Ishikawa (cell line): ENCODE results near the gene NUAK2.

ENCODE experiments used
- CEBPB ChIP-seq: IDR thresholded peaks from 2 replicates; pipeline ENCODE4 v1.6.1; 2012
- EGR1 ChIP-seq: IDR thresholded peaks from 2 replicates; pipeline ENCODE4 v1.6.1; 2012
- RAD21 ChIP-seq: IDR thresholded peaks from 2 replicates; pipeline ENCODE4 v1.6.1; 2012; ENCODE audit warnings: low read depth
- TAF1 ChIP-seq: IDR thresholded peaks from 2 replicates; pipeline ENCODE4 v1.6.1; 2012; ENCODE audit warnings: low read depth, mild to moderate bottlenecking
- TEAD4 ChIP-seq: IDR thresholded peaks from 2 replicates; pipeline ENCODE4 v1.6.1; 2012
- YY1 ChIP-seq: IDR thresholded peaks from 2 replicates; pipeline ENCODE4 v1.6.1; 2012; ENCODE audit warnings: low read depth
- TF ChIP-seq, protein P1 (sequence below): IDR thresholded peaks from 2 replicates; pipeline ENCODE4 v1.6.1; 2012
- TF ChIP-seq, protein P2 (sequence below): IDR thresholded peaks from 2 replicates; pipeline ENCODE4 v1.6.1; 2012

DNA sequence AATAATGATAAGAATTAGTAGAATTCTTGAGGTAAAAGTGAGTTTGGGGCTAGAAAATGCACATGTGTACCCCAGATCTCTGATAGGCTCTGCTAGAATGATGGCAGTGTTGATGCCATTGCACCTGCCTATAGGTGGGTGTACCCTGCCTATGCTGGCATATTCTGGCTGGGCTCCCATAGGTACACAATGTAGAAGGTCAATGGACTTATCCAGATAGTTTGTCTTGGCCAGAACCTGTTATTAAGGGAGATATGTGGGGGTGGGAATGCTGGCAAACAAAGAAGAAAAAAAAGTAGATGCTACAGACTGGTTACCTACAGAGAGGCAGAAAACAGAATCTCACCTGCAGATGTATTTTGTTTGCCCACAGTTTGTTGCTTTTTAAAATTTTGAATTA, 49.2 kb upstream of the NUAK2 start:
- TF ChIP-seq CEBPB, result no peak
- TF ChIP-seq, protein P1, sequence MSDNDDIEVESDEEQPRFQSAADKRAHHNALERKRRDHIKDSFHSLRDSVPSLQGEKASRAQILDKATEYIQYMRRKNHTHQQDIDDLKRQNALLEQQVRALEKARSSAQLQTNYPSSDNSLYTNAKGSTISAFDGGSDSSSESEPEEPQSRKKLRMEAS, result no peak
- no peak for TF ChIP-seq YY1
- no peak for TF ChIP-seq RAD21
- no peak for TF ChIP-seq TAF1
- no peak for TF ChIP-seq EGR1
- TF ChIP-seq, protein P2, sequence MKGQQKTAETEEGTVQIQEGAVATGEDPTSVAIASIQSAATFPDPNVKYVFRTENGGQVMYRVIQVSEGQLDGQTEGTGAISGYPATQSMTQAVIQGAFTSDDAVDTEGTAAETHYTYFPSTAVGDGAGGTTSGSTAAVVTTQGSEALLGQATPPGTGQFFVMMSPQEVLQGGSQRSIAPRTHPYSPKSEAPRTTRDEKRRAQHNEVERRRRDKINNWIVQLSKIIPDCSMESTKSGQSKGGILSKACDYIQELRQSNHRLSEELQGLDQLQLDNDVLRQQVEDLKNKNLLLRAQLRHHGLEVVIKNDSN, result no peak
- no peak for TF ChIP-seq TEAD4
